HCT116 (cell line): ENCODE measurements around the gene C11orf98. TPM values are rescaled to one million over a fixed set of nuclear protein-coding genes. Genes with fewer than 3 reads are reported as not detected.

ENCODE experiments used
- ATAC-seq: fragments of 200-7000 bp; cut with Tn5 transposase; 2 replicates; pipeline ENCODE4 v1.9.1; 2020; ENCODE audit warnings: mild to moderate bottlenecking, moderate library complexity
- BruUV-seq: library from RNA; stranded (reverse); fragments of 400-500 nt; replicated peaks from 2 replicates; lab custom pipeline; 2021; lab: Mats Ljungman, UMichigan
- CTCF ChIA-PET: fragments of 300-600 bp; sonication (Branson Sonifier 250); formaldehyde crosslinking; loops from one replicate; lab custom pipeline; 2021; ENCODE audit warnings: antibody characterized with exemption; lab: Charles Lee
- POLR2A ChIA-PET: fragments of 300-600, 350-600 bp; sonication (Branson Sonifier 250); formaldehyde crosslinking; loops from one replicate; lab custom pipeline; 2021; ENCODE audit warnings: antibody characterized with exemption; lab: Charles Lee
- RAD21 ChIA-PET, 2 experiments: fragments of 300-600 bp; sonication (Branson Sonifier 250); formaldehyde crosslinking; loops; one replicate each; lab custom pipeline; 2023; ENCODE audit warnings: low total read pairs in 2 of 2; ENCODE audit not compliant: uncharacterized antibody in 2 of 2, unreplicated experiment in 2 of 2, low non-redundant PET in 1 of 2; lab: Charles Lee
- DNase-seq: peaks from one replicate; pipeline ENCODE4 v3.0.0-alpha.2; 2010; ENCODE audit warnings: low read depth, low spot score
- H2AFZ ChIP-seq: fragments of 200-600 bp; shearing (Covaris generic), sonication (generic); 2 replicates; pipeline ENCODE4 v1.6.1; 2017; ENCODE audit warnings: low read depth, mixed run types, mixed read lengths, antibody characterized with exemption, low read length; ENCODE audit not compliant: poor library complexity, severe bottlenecking
- H3K27ac ChIP-seq: 2 replicates; pipeline ENCODE4 v1.5.1; 2012; ENCODE audit warnings: low read depth, low read length
- H3K27me3 ChIP-seq: fragments of 200-600 bp; sonication (generic); 2 replicates; pipeline ENCODE4 v1.6.1; 2016; ENCODE audit warnings: mixed run types, low read length, mixed read lengths; ENCODE audit not compliant: insufficient read depth
- H3K36me3 ChIP-seq, 2 experiments: fragments of 200-500 bp in 1 of 2; fragments of 200-600 bp in 1 of 2; sonication (Bioruptor generic) in 1 of 2; sonication (generic) in 1 of 2; 2 replicates each; pipeline versions ENCODE4 v1.5.1 to v1.6.1; 2014 to 2016; ENCODE audit warnings: low read length in 2 of 2, inconsistent platforms in 1 of 2, mixed read lengths in 1 of 2, mixed run types in 1 of 2; ENCODE audit not compliant: insufficient read depth in 2 of 2, control insufficient read depth in 1 of 2
- H3K4me1 ChIP-seq, 2 experiments: fragments of 200-600 bp in 1 of 2; sonication (generic) in 1 of 2; 2 replicates each; pipeline versions ENCODE4 v1.5.1 to v1.6.1; 2012 to 2017; ENCODE audit warnings: low read length in 2 of 2, inconsistent platforms in 1 of 2, mild to moderate bottlenecking in 1 of 2, mixed read lengths in 1 of 2, mixed run types in 1 of 2, moderate library complexity in 1 of 2; ENCODE audit not compliant: insufficient read depth in 2 of 2, control insufficient read depth in 1 of 2
- H3K4me2 ChIP-seq: fragments of 200-600 bp; sonication (generic); 2 replicates; pipeline ENCODE4 v1.6.1; 2017; ENCODE audit warnings: mixed run types, low read length, mixed read lengths
- H3K4me3 ChIP-seq, 2 experiments: fragments of 200-600 bp in 1 of 2; sonication (generic) in 1 of 2; replicated peaks in 1 of 2; 2 replicates each; pipeline ENCODE4 v1.5.1; 2011 to 2016; ENCODE audit warnings: low read length in 2 of 2, control low read depth in 1 of 2, low read depth in 1 of 2, mild to moderate bottlenecking in 1 of 2, mixed read lengths in 1 of 2, mixed run types in 1 of 2
- H3K79me2 ChIP-seq: fragments of 200-600 bp; sonication (generic); 2 replicates; pipeline ENCODE4 v1.6.1; 2017; ENCODE audit warnings: mild to moderate bottlenecking, mixed run types, low read length, moderate library complexity, mixed read lengths; ENCODE audit not compliant: insufficient read depth
- H3K9ac ChIP-seq: fragments of 200-600 bp; sonication (generic); 2 replicates; pipeline ENCODE4 v1.6.1; 2016; ENCODE audit warnings: low read length, mixed read lengths
- H3K9me2 ChIP-seq: fragments of 200-600 bp; sonication (generic), shearing (Covaris generic); 2 replicates; pipeline ENCODE4 v1.6.1; 2017; ENCODE audit warnings: mixed run types, mild to moderate bottlenecking, moderate library complexity; ENCODE audit not compliant: insufficient read depth
- H3K9me3 ChIP-seq, 2 experiments: fragments of 200-500 bp in 1 of 2; fragments of 200-600 bp in 1 of 2; sonication (Bioruptor generic) in 1 of 2; sonication (generic) in 1 of 2; 2 replicates each; pipeline ENCODE4 v1.6.1; 2014 to 2017; ENCODE audit warnings: low read length in 2 of 2, mixed read lengths in 2 of 2, inconsistent platforms in 1 of 2, low read depth in 1 of 2, mild to moderate bottlenecking in 1 of 2, mixed run types in 1 of 2, moderate library complexity in 1 of 2; ENCODE audit not compliant: control insufficient read depth in 1 of 2, insufficient read depth in 1 of 2
- H4K20me1 ChIP-seq: fragments of 200-600 bp; sonication (generic), shearing (Covaris generic); 2 replicates; pipeline ENCODE4 v1.6.1; 2017; ENCODE audit warnings: mixed run types, mild to moderate bottlenecking, moderate library complexity; ENCODE audit not compliant: insufficient read depth
- ATF3 ChIP-seq: IDR thresholded peaks from 2 replicates; pipeline ENCODE4 v1.6.1; 2012
- CBX3 ChIP-seq: IDR thresholded peaks from 2 replicates; pipeline ENCODE4 v1.6.1; 2012; ENCODE audit warnings: low read depth
- CTCF ChIP-seq, 3 experiments: fragments of 200-600 bp in 1 of 3; sonication (generic) in 1 of 3; IDR thresholded peaks in 2 of 3; conservative IDR thresholded peaks in 1 of 3; 2 replicates each; pipeline ENCODE4 v1.5.1; 2012 to 2017; ENCODE audit warnings: low read depth in 2 of 3, low read length in 2 of 3, antibody characterized with exemption in 1 of 3, borderline replicate concordance in 1 of 3, control low read depth in 1 of 3, mild to moderate bottlenecking in 1 of 3, mixed read lengths in 1 of 3, mixed run types in 1 of 3, moderate library complexity in 1 of 3; ENCODE audit not compliant: insufficient read depth in 1 of 3
- EGR1 ChIP-seq: IDR thresholded peaks from 2 replicates; pipeline ENCODE4 v1.6.1; 2012; ENCODE audit warnings: low read depth
- ELF1 ChIP-seq: IDR thresholded peaks from 2 replicates; pipeline ENCODE4 v1.6.1; 2012; ENCODE audit warnings: low read depth, borderline replicate concordance
- EZH2phosphoT487 ChIP-seq: fragments of 200-600 bp; IDR thresholded peaks from 2 replicates; pipeline ENCODE4 v1.6.1; 2018; ENCODE audit warnings: antibody characterized with exemption, borderline replicate concordance
- FOSL1 ChIP-seq: IDR thresholded peaks from 2 replicates; pipeline ENCODE4 v1.6.1; 2012; ENCODE audit warnings: low read depth
- MAX ChIP-seq: IDR thresholded peaks from 2 replicates; pipeline ENCODE4 v1.6.1; 2012
- POLR2A ChIP-seq: IDR thresholded peaks from 2 replicates; pipeline ENCODE4 v1.7.0; 2011; ENCODE audit warnings: borderline replicate concordance; ENCODE audit not compliant: insufficient read depth, insufficient read length; ENCODE audit errors: extremely low read depth
- POLR2AphosphoS5 ChIP-seq: IDR thresholded peaks from 2 replicates; pipeline ENCODE4 v1.6.1; 2011; ENCODE audit warnings: mild to moderate bottlenecking, low read depth, low read length, moderate library complexity
- RAD21 ChIP-seq: IDR thresholded peaks from 2 replicates; pipeline ENCODE4 v1.6.1; 2012; ENCODE audit warnings: low read depth, mild to moderate bottlenecking
- REST ChIP-seq: IDR thresholded peaks from 2 replicates; pipeline ENCODE4 v1.6.1; 2012; ENCODE audit warnings: low read depth
- SIN3A ChIP-seq: IDR thresholded peaks from 2 replicates; pipeline ENCODE4 v1.6.1; 2012; ENCODE audit warnings: low read depth
- SP1 ChIP-seq: IDR thresholded peaks from 2 replicates; pipeline ENCODE4 v1.6.1; 2012; ENCODE audit warnings: low read depth
- SRF ChIP-seq: IDR thresholded peaks from 2 replicates; pipeline ENCODE4 v1.6.1; 2012; ENCODE audit warnings: low read depth
- TCF7L2 ChIP-seq: IDR thresholded peaks from 2 replicates; pipeline ENCODE4 v1.7.0; 2011; ENCODE audit warnings: borderline replicate concordance, inconsistent platforms; ENCODE audit not compliant: insufficient read depth, insufficient read length; ENCODE audit errors: extremely low read depth
- YY1 ChIP-seq: IDR thresholded peaks from 2 replicates; pipeline ENCODE4 v1.6.1; 2011; ENCODE audit warnings: low read length, low read depth, moderate library complexity, mild to moderate bottlenecking; ENCODE audit not compliant: insufficient replicate concordance; ENCODE audit errors: extremely low read depth
- ZBTB33 ChIP-seq: IDR thresholded peaks from 2 replicates; pipeline ENCODE4 v1.6.1; 2011; ENCODE audit warnings: mild to moderate bottlenecking, low read length, moderate library complexity; ENCODE audit not compliant: insufficient replicate concordance; ENCODE audit errors: extremely low read depth
- ZFX ChIP-seq: fragments of 450-650 bp; IDR thresholded peaks from 2 replicates; pipeline ENCODE4 v1.6.1; 2017
- intact Hi-C: fragments of 100-400 bp; cut with micrococcal nuclease; formaldehyde crosslinking; loops from 2 replicates; pipeline ENCODE4 v1.10.0; 2022
- total RNA-seq: library from RNA; stranded (reverse); gene quantifications from one replicate; pipeline ENCODE4 v1.2.1, GENCODE V29; 2021; ENCODE audit not compliant: unreplicated experiment

C11orf98 gene
- total RNA-seq, 1 experiment from 2014 or later = 121 TPM

GRCh38 chr11:62682518-62682917 lies 17.5 kb upstream of the C11orf98 start:
- TF ChIP-seq CBX3 (no peak), FOSL1 (no peak), POLR2A (no peak), RAD21 (no peak), SP1 (no peak), CTCF (IDR thresholded peaks at IDR 0.05 in 2 of 3, conservative IDR thresholded peaks at IDR 0.05 in 1 of 3; ENCODE audit: borderline replicate concordance in 1 of 3, insufficient read depth in 1 of 3, low read depth in 2 of 3, low read length in 2 of 3) (no peak), REST (no peak), SIN3A (no peak), MAX (no peak), TCF7L2 (no peak), YY1 (no peak), ZFX (no peak), EGR1 (no peak), ZBTB33 (no peak), SRF (no peak), POLR2AphosphoS5 (no peak), ATF3 (no peak), ELF1 (no peak), EZH2phosphoT487 (no peak)
- Histone ChIP-seq H4K20me1 (no peaks in the 10 kb centered on the region), H3K4me2 (no peak overlapping the region), H3K79me2 (peaks cover 15% of the 10 kb centered on the region), H3K4me3 (no peak overlapping the region), H3K36me3 (0 out of 4 replicates have a peak, but pooled peaks cover 0 to 3% of the 10 kb centered on the region in 2 experiments), H3K9me3 (no peaks in the 10 kb centered on the region), H3K9ac (no peak overlapping the region), H3K27ac (no peak overlapping the region), H3K4me1 (peaks cover 21 to 35% of the 10 kb centered on the region in 2 experiments), H3K9me2 (no peaks in the 10 kb centered on the region), H2AFZ (no peak overlapping the region), H3K27me3 (no peaks in the 10 kb centered on the region)
- CTCF ChIA-PET = no interaction called here
- RAD21 ChIA-PET = no interaction called here
- DNase-seq (no peak), ATAC-seq (no peak)
- POLR2A ChIA-PET = interaction anchor here (0.6 to 1.3 kb wide), 3 partner anchors 11 to 90 kb away, joined by 3 to 10 read pairs (median 3); partner anchors contain the start of genes C11orf98, CSKMT and UQCC3
- no TSS peak for BruUV-seq
- intact Hi-C loops = no loop called here
